HEK293T (cell line): ENCODE data around the gene NEK1.

Source experiments
- CTCF ChIA-PET: fragments of 350-600 bp; formaldehyde crosslinking; extraction: SDS; loops from one replicate; lab custom pipeline; 2021; ENCODE audit warnings: antibody characterized with exemption, inconsistent platforms; lab: Yijun Ruan, JAX
- POLR2A ChIA-PET: fragments of 350-600 bp; formaldehyde crosslinking; extraction: SDS; loops from one replicate; lab custom pipeline; 2020; ENCODE audit warnings: antibody characterized with exemption, inconsistent platforms; lab: Yijun Ruan, JAX
- DNase-seq: peaks from one replicate; pipeline ENCODE4 v3.0.0; 2012; ENCODE audit warnings: mixed read lengths; ENCODE audit errors: extremely low spot score
- ARNT ChIP-seq: fragments of 450-650 bp; IDR thresholded peaks from 2 replicates; pipeline ENCODE4 v1.6.1; 2017; ENCODE audit warnings: mild to moderate bottlenecking
- BHLHE40 ChIP-seq: fragments of 450-650 bp; IDR thresholded peaks from 2 replicates; pipeline ENCODE4 v1.6.1; 2016; ENCODE audit warnings: mild to moderate bottlenecking, moderate library complexity, borderline replicate concordance
- CTBP1 ChIP-seq: fragments of 450-650 bp; IDR thresholded peaks from 2 replicates; pipeline ENCODE4 v1.6.1; 2016; ENCODE audit warnings: borderline replicate concordance
- ELF4 ChIP-seq: fragments of 450-650 bp; IDR thresholded peaks from 2 replicates; pipeline ENCODE4 v1.6.1; 2017; ENCODE audit warnings: antibody characterized with exemption
- FOXA1 ChIP-seq: fragments of 450-650 bp; IDR thresholded peaks from 2 replicates; pipeline ENCODE4 v1.6.1; 2016; ENCODE audit warnings: mild to moderate bottlenecking
- FOXK2 ChIP-seq: fragments of 450-650 bp; IDR thresholded peaks from 2 replicates; pipeline ENCODE4 v1.6.1; 2016; ENCODE audit warnings: mild to moderate bottlenecking
- FOXM1 ChIP-seq: fragments of 450-650 bp; IDR thresholded peaks from 2 replicates; pipeline ENCODE4 v1.6.1; 2017; ENCODE audit warnings: mild to moderate bottlenecking, borderline replicate concordance
- HDGF ChIP-seq: fragments of 450-650 bp; IDR thresholded peaks from 2 replicates; pipeline ENCODE4 v1.6.1; 2017; ENCODE audit warnings: antibody characterized with exemption, borderline replicate concordance
- L3MBTL2 ChIP-seq: fragments of 450-650 bp; conservative IDR thresholded peaks from 2 replicates; pipeline ENCODE4 v1.6.1; 2016; ENCODE audit warnings: mild to moderate bottlenecking
- LEF1 ChIP-seq: fragments of 450-650 bp; IDR thresholded peaks from 2 replicates; pipeline ENCODE4 v1.6.1; 2017; ENCODE audit warnings: mild to moderate bottlenecking, borderline replicate concordance
- NFRKB ChIP-seq: fragments of 450-650 bp; IDR thresholded peaks from 2 replicates; pipeline ENCODE4 v1.6.1; 2016; ENCODE audit warnings: mild to moderate bottlenecking, moderate library complexity
- SP1 ChIP-seq: fragments of 450-650 bp; IDR thresholded peaks from 2 replicates; pipeline ENCODE4 v1.6.1; 2017
- SUZ12 ChIP-seq: fragments of 450-650 bp; IDR thresholded peaks from 2 replicates; pipeline ENCODE4 v1.6.1; 2016; ENCODE audit warnings: mild to moderate bottlenecking
- TARDBP ChIP-seq: fragments of 450-650 bp; IDR thresholded peaks from 2 replicates; pipeline ENCODE4 v1.6.1; 2016
- ZNF384 ChIP-seq: fragments of 450-650 bp; IDR thresholded peaks from 2 replicates; pipeline ENCODE4 v1.6.1; 2016
- TF ChIP-seq, protein P1 (sequence below): fragments of 450-650 bp; IDR thresholded peaks from 2 replicates; pipeline ENCODE4 v1.6.1; 2016

NEK1 gene

DNA sequence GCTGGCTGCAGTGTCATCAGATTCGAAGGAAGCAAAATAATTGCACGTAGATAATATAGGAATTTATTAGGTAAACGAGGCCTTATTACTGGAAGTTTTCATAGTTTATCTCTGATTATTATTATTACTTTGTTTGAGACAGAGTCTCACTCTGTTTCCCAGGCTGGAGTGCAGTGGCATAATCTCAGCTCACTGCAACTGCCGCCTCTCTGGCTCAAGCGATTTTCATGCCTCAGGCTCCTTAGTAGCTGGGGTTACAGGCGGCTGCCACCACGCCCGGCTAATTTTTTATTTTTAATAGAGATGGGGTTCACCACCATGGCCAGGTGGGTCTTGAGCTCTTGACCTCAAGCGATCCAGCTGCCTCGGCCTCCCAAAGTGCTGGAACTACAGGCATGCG, 20.5 kb upstream of the NEK1 start:
- no peak for DNase-seq
- POLR2A ChIA-PET = interaction anchor here (2.8 kb wide), 1 partner anchor 12 kb away, joined by 13 read pairs; the partner anchor contains the start of gene CLCN3
- CTCF ChIA-PET = interaction anchor here (0.5 to 0.8 kb wide), 2 partner anchors 20 to 239 kb away, joined by 3 read pairs; partner anchors contain the start of gene NEK1
- TF ChIP-seq HDGF (no peak), ELF4 (no peak), ZNF384 (no peak), FOXK2 (no peak), TARDBP (no peak), L3MBTL2 (no peak), ARNT (no peak), BHLHE40 (no peak), SUZ12 (no peak), LEF1 (no peak), NFRKB (no peak), FOXA1 (no peak), CTBP1 (no peak), SP1 (no peak), FOXM1 (no peak)
- TF ChIP-seq, protein P1, sequence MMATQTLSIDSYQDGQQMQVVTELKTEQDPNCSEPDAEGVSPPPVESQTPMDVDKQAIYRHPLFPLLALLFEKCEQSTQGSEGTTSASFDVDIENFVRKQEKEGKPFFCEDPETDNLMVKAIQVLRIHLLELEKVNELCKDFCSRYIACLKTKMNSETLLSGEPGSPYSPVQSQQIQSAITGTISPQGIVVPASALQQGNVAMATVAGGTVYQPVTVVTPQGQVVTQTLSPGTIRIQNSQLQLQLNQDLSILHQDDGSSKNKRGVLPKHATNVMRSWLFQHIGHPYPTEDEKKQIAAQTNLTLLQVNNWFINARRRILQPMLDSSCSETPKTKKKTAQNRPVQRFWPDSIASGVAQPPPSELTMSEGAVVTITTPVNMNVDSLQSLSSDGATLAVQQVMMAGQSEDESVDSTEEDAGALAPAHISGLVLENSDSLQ = no peak

DNA sequence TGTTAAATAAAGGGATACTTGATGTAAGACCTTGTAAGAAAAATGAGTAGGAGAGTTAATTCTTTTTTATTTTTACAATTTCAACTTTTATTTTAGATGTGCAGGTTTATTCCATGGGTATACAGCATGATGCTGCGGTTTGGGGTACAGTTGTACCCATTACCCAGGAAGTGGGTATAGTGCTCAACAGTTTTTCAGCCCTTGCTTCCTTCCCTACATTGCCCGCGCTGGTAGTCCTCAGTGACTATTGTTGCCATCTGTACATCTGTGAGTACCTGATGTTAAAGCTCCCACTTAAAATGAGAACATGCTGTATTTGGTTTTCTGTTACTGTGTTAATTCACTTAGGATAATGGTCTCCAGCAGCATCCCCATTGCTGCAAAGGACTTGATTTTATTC, 17.7 kb upstream of the NEK1 start:
- ChIA-PET POLR2A (interaction anchor here (0.7 to 1.0 kb wide), 2 partner anchors 10 to 427 kb away, joined by 3 to 7 read pairs; partner anchors contain the start of gene CLCN3), CTCF (interaction anchor here (0.6 kb wide), 2 partner anchors 73 to 265 kb away, joined by 3 to 4 read pairs; no protein-coding TSS in a partner anchor)
- no peak for DNase-seq
- TF ChIP-seq BHLHE40 = no peak
- TF ChIP-seq L3MBTL2 = no peak
- no peak for TF ChIP-seq ARNT
- no peak for TF ChIP-seq ZNF384
- TF ChIP-seq FOXA1 = no peak
- TF ChIP-seq CTBP1 = no peak
- TF ChIP-seq SUZ12 = no peak
- no peak for TF ChIP-seq NFRKB
- TF ChIP-seq FOXM1 = no peak
- no peak for TF ChIP-seq ELF4
- TF ChIP-seq HDGF = no peak

DNA sequence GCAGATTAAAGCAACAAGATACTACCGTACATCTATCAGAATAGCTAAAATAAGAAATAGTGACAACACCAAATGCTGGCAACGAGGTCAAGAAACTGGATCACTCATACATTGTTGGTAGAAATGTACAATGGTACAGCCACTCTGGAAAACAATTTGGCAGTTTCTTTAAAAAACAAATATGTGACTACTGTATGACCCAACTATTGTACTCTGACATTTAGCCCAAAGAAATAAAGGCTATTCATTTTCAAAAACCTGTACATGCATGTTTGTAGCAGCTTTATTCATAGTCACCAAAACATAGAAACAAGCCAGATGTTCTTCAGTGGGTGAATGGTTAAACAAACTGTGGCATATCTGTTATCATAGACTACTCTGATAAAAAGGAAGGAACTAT, 16.2 kb upstream of the NEK1 start:
- ChIA-PET POLR2A (no interaction called here), CTCF (no interaction called here)
- DNase-seq = no peak
- TF ChIP-seq SP1 = no peak
- TF ChIP-seq SUZ12 = no peak
- TF ChIP-seq NFRKB = no peak
- TF ChIP-seq ARNT = no peak
- no peak for TF ChIP-seq HDGF
- no peak for TF ChIP-seq ZNF384
- no peak for TF ChIP-seq LEF1
- no peak for TF ChIP-seq CTBP1
- no peak for TF ChIP-seq BHLHE40
- TF ChIP-seq, protein P1 = no peak
- TF ChIP-seq FOXA1 = no peak
- no peak for TF ChIP-seq TARDBP
- no peak for TF ChIP-seq FOXM1
- no peak for TF ChIP-seq ELF4
- TF ChIP-seq FOXK2 = no peak
- no peak for TF ChIP-seq L3MBTL2

DNA sequence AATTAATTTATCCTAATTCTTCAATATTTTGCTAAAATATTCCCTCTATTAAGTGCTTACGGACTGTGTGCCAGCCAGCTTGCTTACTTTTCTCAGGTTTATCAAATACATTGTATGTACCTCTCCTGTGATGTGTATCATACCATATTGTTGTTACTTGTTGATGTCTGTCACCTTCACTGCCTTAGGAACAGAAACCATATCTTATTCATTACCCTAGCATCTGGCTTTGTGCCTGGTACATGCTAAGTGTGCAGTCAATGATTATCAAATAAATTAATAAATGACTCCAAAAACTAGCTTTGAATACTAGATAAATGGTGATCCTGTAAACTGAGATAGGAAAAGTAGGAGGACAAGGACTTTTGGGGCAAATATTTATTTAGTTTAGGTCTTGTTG, 14.9 kb upstream of the NEK1 start:
- TF ChIP-seq ARNT (no peak), SP1 (no peak), NFRKB (no peak), L3MBTL2 (no peak), FOXK2 (no peak), FOXM1 (no peak), LEF1 (no peak), CTBP1 (no peak), HDGF (no peak), FOXA1 (no peak), TARDBP (no peak), BHLHE40 (no peak), ELF4 (no peak), ZNF384 (no peak), SUZ12 (no peak)
- TF ChIP-seq, protein P1 = no peak
- ChIA-PET CTCF (interaction anchor here (0.6 kb wide), 1 partner anchor 618 kb away, joined by 3 read pairs; no protein-coding TSS in a partner anchor), POLR2A (no interaction called here)
- no peak for DNase-seq

DNA sequence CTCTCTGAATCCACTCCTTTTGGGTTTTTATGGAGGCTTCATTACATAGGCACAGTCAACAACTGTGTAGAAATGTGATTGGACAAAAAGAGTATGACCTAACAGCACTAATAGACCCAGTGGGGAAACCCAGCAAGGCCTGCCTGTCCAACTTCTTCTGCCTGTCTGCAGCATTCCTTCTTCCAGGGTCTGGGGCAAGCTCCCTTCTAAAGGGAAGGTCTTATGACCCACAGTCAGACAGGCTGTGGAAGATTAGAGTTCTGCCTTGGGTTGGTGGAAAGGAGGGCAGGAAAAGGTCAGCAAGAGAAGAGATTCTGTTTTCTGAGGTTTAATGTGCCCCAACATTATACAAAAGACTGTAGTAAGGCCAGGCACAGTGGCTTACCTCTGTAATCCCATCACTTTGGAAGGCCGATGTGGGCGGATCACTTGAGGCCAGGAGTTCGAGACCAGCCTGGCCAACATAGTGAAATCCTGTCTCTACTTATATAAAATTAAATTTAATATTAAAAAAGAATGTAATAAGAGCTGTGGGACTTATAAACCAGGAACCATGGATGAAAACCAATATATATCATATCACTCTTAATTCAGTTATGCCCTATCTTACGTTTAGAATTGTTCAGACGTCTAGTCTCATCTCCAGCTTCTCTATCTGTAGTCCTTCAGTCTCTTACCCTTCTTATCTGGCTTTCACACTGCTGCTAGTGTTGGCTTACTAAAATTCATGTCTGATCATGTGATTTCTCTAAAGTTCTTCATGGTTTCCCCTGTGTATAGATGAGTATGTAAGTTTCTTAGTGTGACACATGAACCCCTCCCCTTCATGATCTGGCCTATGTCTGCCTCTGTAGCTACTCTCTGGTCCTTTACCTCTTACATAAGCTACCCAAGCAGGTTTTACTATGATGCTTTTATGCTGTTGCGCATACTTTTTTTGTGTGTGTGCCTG, 14.2 kb upstream of the NEK1 start:
- ChIA-PET POLR2A (no interaction called here), CTCF (interaction anchor here (0.6 to 0.9 kb wide), 2 partner anchors 14 to 617 kb away, joined by 3 read pairs; no protein-coding TSS in a partner anchor)

More for the DNA sequence above, 14.2 kb upstream of the NEK1 start:
- no peak for TF ChIP-seq ELF4
- TF ChIP-seq CTBP1 = no peak
- no peak for TF ChIP-seq FOXM1
- no peak for TF ChIP-seq FOXA1
- TF ChIP-seq ARNT = no peak
- no peak for TF ChIP-seq TARDBP
- TF ChIP-seq NFRKB = no peak
- TF ChIP-seq SP1 = no peak
- no peak for TF ChIP-seq SUZ12
- no peak for DNase-seq
